ENCODE results near the gene MLN.

- TF ChIP-seq POLR2A (IDR thresholded peaks at IDR 0.05; ENCODE audit: low read depth, low read length) (no peak), POLR2AphosphoS5 (IDR thresholded peaks at IDR 0.05; ENCODE audit: low read depth, low read length) (no peak), SPI1 (IDR thresholded peaks at IDR 0.05; ENCODE audit: low read depth, low read length) (no peak), TAF1 (IDR thresholded peaks at IDR 0.05; ENCODE audit: low read depth, low read length) (no peak), POU2F2 (IDR thresholded peaks at IDR 0.05; ENCODE audit: low read depth, low read length) (no peak)
Measured at GRCh38 chr6:33776186-33776585, 27.6 kb downstream of the MLN start.

Measured in GM12891 (cell line).